SK-N-MC (cell line): ENCODE measurements around the gene LIME1.
"Not testable (repeated sequence)": the region's sequence is repeated elsewhere in the genome, so short reads cannot be mapped to it uniquely, and the experiment has no call there.

Experiments
- DNase-seq: peaks from one replicate; pipeline ENCODE4 v3.0.0-alpha.2; 2011; ENCODE audit warnings: low read depth, low spot score
- H3K27ac ChIP-seq: fragments of 200-600 bp; sonication (generic); 2 replicates; pipeline ENCODE4 v1.5.1; 2016; ENCODE audit warnings: mixed run types
- H3K36me3 ChIP-seq: fragments of 200-600 bp; sonication (generic); 2 replicates; pipeline ENCODE4 v1.6.1; 2017; ENCODE audit warnings: antibody characterized with exemption, low read length, mixed read lengths; ENCODE audit not compliant: insufficient read depth
- H3K4me3 ChIP-seq: fragments of 200-600 bp; sonication (generic); 2 replicates; pipeline ENCODE4 v1.5.1; 2016
- H3K9ac ChIP-seq: fragments of 200-600 bp; sonication (generic); 2 replicates; pipeline ENCODE4 v1.8.0; 2017; ENCODE audit warnings: mixed run types, mixed read lengths; ENCODE audit not compliant: insufficient read length
- H3K9me3 ChIP-seq: fragments of 200-600 bp; sonication (generic); 2 replicates; pipeline ENCODE4 v1.6.1; 2017; ENCODE audit warnings: low read depth, mild to moderate bottlenecking, antibody characterized with exemption, low read length, moderate library complexity, mixed read lengths
- EZH2 ChIP-seq: fragments of 200-600 bp; sonication (generic); IDR thresholded peaks from one replicate; pipeline ENCODE4 v1.6.1; 2017; ENCODE audit warnings: antibody characterized with exemption
- FOXP2 ChIP-seq: optimal IDR thresholded peaks from 2 replicates; pipeline ENCODE3; 2011; ENCODE audit warnings: mild to moderate bottlenecking, moderate library complexity; ENCODE audit not compliant: insufficient read depth; ENCODE audit errors: extremely low read length, control extremely low read depth
- POLR2AphosphoS5 ChIP-seq: IDR thresholded peaks from 2 replicates; pipeline ENCODE4 v1.6.1; 2012; ENCODE audit warnings: mild to moderate bottlenecking, low read depth, low read length, borderline replicate concordance

Gene LIME1

GRCh38 chr20:63771046-63771707, 34.7 kb downstream of the LIME1 start:
- Histone ChIP-seq H3K27ac (no peak overlapping the region), H3K4me3 (no peak overlapping the region), H3K36me3 (no peaks in the 10 kb centered on the region), H3K9ac (no peak overlapping the region), H3K9me3 (no peaks in the 10 kb centered on the region)
- no peak for DNase-seq
- TF ChIP-seq EZH2 (no peak), POLR2AphosphoS5 (no peak), FOXP2 (no peak)

GRCh38 chr20:63772781-63773518, 36.5 kb downstream of the LIME1 start:
- no peak overlapping the region for H3K27ac ChIP-seq
- no peaks in the 10 kb centered on the region for H3K36me3 ChIP-seq
- no peak overlapping the region for H3K9ac ChIP-seq
- no peak for TF ChIP-seq POLR2AphosphoS5
- no peak for TF ChIP-seq FOXP2
- no peak for TF ChIP-seq EZH2
- no peak overlapping the region for H3K4me3 ChIP-seq
- H3K9me3 ChIP-seq = no peaks in the 10 kb centered on the region
- no peak for DNase-seq

- Histone ChIP-seq H3K9me3 (no peaks in the 10 kb centered on the region), H3K9ac (no peak overlapping the region), H3K36me3 (no peaks in the 10 kb centered on the region), H3K27ac (no peak overlapping the region), H3K4me3 (no peak overlapping the region)
- no peak for DNase-seq
- TF ChIP-seq FOXP2 (no peak), EZH2 (no peak), POLR2AphosphoS5 (no peak)
Measured at GRCh38 chr20:63773571-63774241, 37.2 kb downstream of the LIME1 start.

GRCh38 chr20:63774306-63774705, 37.8 kb downstream of the LIME1 start:
- no peak overlapping the region for H3K27ac ChIP-seq
- TF ChIP-seq EZH2 = no peak
- no peak for TF ChIP-seq POLR2AphosphoS5
- TF ChIP-seq FOXP2 = no peak
- no peak for DNase-seq
- H3K4me3 ChIP-seq = no peak overlapping the region
- H3K36me3 ChIP-seq = no peaks in the 10 kb centered on the region
- H3K9me3 ChIP-seq = no peaks in the 10 kb centered on the region
- H3K9ac ChIP-seq = no peak overlapping the region

- no peaks in the 10 kb centered on the region for H3K36me3 ChIP-seq
- peak overlapping the region; percentile 33 for H3K4me3 ChIP-seq
- no peak overlapping the region for H3K9ac ChIP-seq
- no peak overlapping the region for H3K27ac ChIP-seq
- TF ChIP-seq EZH2 (no peak), POLR2AphosphoS5 (no peak), FOXP2 (no peak)
- DNase-seq = no peak
- H3K9me3 ChIP-seq = no peaks in the 10 kb centered on the region
Measured at GRCh38 chr20:63775096-63775978, 38.9 kb downstream of the LIME1 start.

GRCh38 chr20:63776875-63777274, 40.4 kb downstream of the LIME1 start:
- not testable (repeated sequence) for H3K4me3 ChIP-seq, H3K36me3 ChIP-seq, H3K27ac ChIP-seq, DNase-seq, H3K9me3 ChIP-seq, H3K9ac ChIP-seq

GRCh38 chr20:63777614-63778013, 41.1 kb downstream of the LIME1 start:
- H3K4me3 ChIP-seq = no peak overlapping the region
- no peaks in the 10 kb centered on the region for H3K9me3 ChIP-seq
- H3K9ac ChIP-seq = no peak overlapping the region
- DNase-seq = no peak
- H3K36me3 ChIP-seq = no peaks in the 10 kb centered on the region
- H3K27ac ChIP-seq = no peak overlapping the region
- TF ChIP-seq POLR2AphosphoS5 = no peak
- TF ChIP-seq FOXP2 = no peak
- TF ChIP-seq EZH2 = no peak

- H3K9ac ChIP-seq = no peak overlapping the region
- TF ChIP-seq FOXP2 (no peak), EZH2 (no peak), POLR2AphosphoS5 (no peak)
Measured at GRCh38 chr20:63778034-63778752, 41.7 kb downstream of the LIME1 start.

More at GRCh38 chr20:63778034-63778752, 41.7 kb downstream of the LIME1 start:
- H3K9me3 ChIP-seq = no peaks in the 10 kb centered on the region
- H3K27ac ChIP-seq = no peak overlapping the region
- H3K36me3 ChIP-seq = no peaks in the 10 kb centered on the region
- no peak overlapping the region for H3K4me3 ChIP-seq
- no peak for DNase-seq
